LNCAP (cell line): ENCODE measurements around the gene PDE4C.

Experiments used
- CTCF ChIP-seq: fragments of 450-650 bp; IDR thresholded peaks from 2 replicates; pipeline ENCODE4 v1.5.1; 2017; ENCODE audit warnings: mild to moderate bottlenecking

PDE4C gene

GRCh38 chr19:18251587-18252369 is 25.5 kb upstream of the PDE4C start:
- peak; percentile 91 for TF ChIP-seq CTCF

GRCh38 chr19:18249834-18250233 is 23.6 kb upstream of the PDE4C start:
- TF ChIP-seq CTCF = no peak

- no peak for TF ChIP-seq CTCF
Measured at GRCh38 chr19:18245297-18245696, 19.1 kb upstream of the PDE4C start.

GRCh38 chr19:18239303-18239702 is 13.1 kb upstream of the PDE4C start:
- no peak for TF ChIP-seq CTCF

GRCh38 chr19:18234194-18234593 is 8.0 kb upstream of the PDE4C start:
- TF ChIP-seq CTCF = no peak

GRCh38 chr19:18233224-18233825 is 7.1 kb upstream of the PDE4C start:
- TF ChIP-seq CTCF = no peak

- TF ChIP-seq CTCF = no peak
Measured at GRCh38 chr19:18232540-18233223, 6.4 kb upstream of the PDE4C start.
